Measurements from ENCODE around the gene VDAC1.

VDAC1 gene

GRCh38 chr5:133926489-133927299 lies 78.1 kb downstream of the VDAC1 start:
- no peak for DNase-seq (ENCODE audit: low spot score)

GRCh38 chr5:133925866-133926488 lies 78.8 kb downstream of the VDAC1 start:
- no peak for DNase-seq (ENCODE audit: low spot score)

GRCh38 chr5:133925269-133925668 lies 79.5 kb downstream of the VDAC1 start:
- DNase-seq (ENCODE audit: low spot score), result no peak

GRCh38 chr5:133924221-133924920 lies 80.4 kb downstream of the VDAC1 start:
- DNase-seq (ENCODE audit: low spot score), result no peak

- DNase-seq (ENCODE audit: low spot score), result no peak
These were observed 82.8 kb downstream of the VDAC1 start for GRCh38 chr5:133921979-133922378.

Measured in CD4-positive, alpha-beta T cell treated with Interleukin-2 at 100 ng/mL for 4 hours (primary cell).